Spleen (tissue), 11 donors: Measurements from ENCODE around the gene RBM14. TPM values are rescaled to one million over a fixed set of nuclear protein-coding genes. Genes with fewer than 3 reads are reported as not detected.
A peak's percentile ranks its signal among the peaks of the same experiment; 100 is the strongest.

Experiments
- DNase-seq: peaks from one replicate; pipeline ENCODE4 v3.0.0-alpha.2; 2020
- H3K27ac ChIP-seq, 8 donors: fragments of 200-600 bp; sonication (generic) in 7 of 8; 1 replicate in 4 of 8; 2 replicates in 4 of 8; pipeline versions ENCODE4 v1.5.0 to v1.8.0; 2016 to 2021; ENCODE audit warnings: inconsistent platforms in 4 of 8, mild to moderate bottlenecking in 4 of 8, moderate library complexity in 1 of 8
- H3K27me3 ChIP-seq, 7 donors: fragments of 200-600 bp; sonication (generic) in 6 of 7; replicated peaks in 1 of 7; 1 replicate in 4 of 7; 2 replicates in 3 of 7; pipeline versions ENCODE4 v1.5.0 to v1.8.0; 2016 to 2021; ENCODE audit warnings: inconsistent platforms in 3 of 7, mild to moderate bottlenecking in 1 of 7
- H3K36me3 ChIP-seq, 6 donors: fragments of 200-600 bp; sonication (generic) in 5 of 6; 1 replicate in 4 of 6; 2 replicates in 2 of 6; pipeline versions ENCODE4 v1.5.0 to v1.8.0; 2016 to 2021; ENCODE audit warnings: inconsistent platforms in 2 of 6
- H3K4me1 ChIP-seq, 6 donors: fragments of 200-600 bp; sonication (generic) in 5 of 6; 1 replicate in 3 of 6; 2 replicates in 3 of 6; pipeline versions ENCODE4 v1.5.0 to v1.8.0; 2016 to 2021; ENCODE audit warnings: inconsistent platforms in 3 of 6
- H3K4me3 ChIP-seq, 8 donors: fragments of 200-600 bp; sonication (generic) in 7 of 8; 1 replicate in 4 of 8; 2 replicates in 4 of 8; pipeline versions ENCODE4 v1.5.0 to v1.8.0; 2016 to 2021; ENCODE audit warnings: inconsistent platforms in 4 of 8, mild to moderate bottlenecking in 4 of 8, moderate library complexity in 2 of 8
- H3K9me3 ChIP-seq, 8 donors: fragments of 200-600 bp; sonication (generic) in 7 of 8; 1 replicate in 4 of 8; 2 replicates in 4 of 8; pipeline versions ENCODE4 v1.5.0 to v1.8.0; 2016 to 2021; ENCODE audit warnings: inconsistent platforms in 4 of 8
- POLR2A ChIP-seq, 3 donors: fragments of 450-650 bp; IDR thresholded peaks; one replicate each; pipeline ENCODE4 v1.5.1; 2017; ENCODE audit warnings: antibody characterized with exemption in 3 of 3, mild to moderate bottlenecking in 1 of 3
- POLR2AphosphoS5 ChIP-seq, 3 donors: sonication (generic); formaldehyde crosslinking; IDR thresholded peaks; one replicate each; pipeline ENCODE4 v1.5.1; 2017; ENCODE audit warnings: antibody characterized with exemption in 3 of 3
- WGBS, 5 donors: extraction: QIAGEN DNeasy Blood & Tissue Kit in 3 of 5; methylation state at CpG; one replicate each; pipeline versions ENCODE4 v1.1.5 to v1.1.7; 2013 to 2018; 5-methylcytosine and 5-hydroxymethylcytosine counted together
- intact Hi-C: fragments of 100-400 bp; cut with DNase I; formaldehyde crosslinking; loops from one replicate; pipeline ENCODE4 v1.15.0; 2023; ENCODE audit warnings: low total_unique reads
- polyA plus RNA-seq, 3 donors: library from polyadenylated mRNA; stranded (reverse); fragments of 200-250 nt; gene quantifications; one replicate each; pipeline ENCODE4 v1.2.1, GENCODE V29; 2013
- total RNA-seq, 7 donors: library from RNA; depleted of rRNA in 3 of 7; stranded (reverse); fragments of >200 nt in 3 of 7; fragmentation: NEBNext Ultra II Directional in 4 of 7; extraction: Animal tissue kit (Norgen Biotek cat#: 25700) in 4 of 7; gene quantifications; one replicate each; pipeline versions ENCODE4 v1.1.0 to v1.2.1, GENCODE V29; 2016 to 2021
- TF ChIP-seq, protein P1 (sequence below), 11 experiments: fragments of 200-600 bp in 7 of 11; fragments of 450-650 bp in 4 of 11; sonication (generic) in 4 of 11; IDR thresholded peaks in 8 of 11; conservative IDR thresholded peaks in 3 of 11; 1 replicate in 7 of 11; 2 replicates in 4 of 11; pipeline versions ENCODE4 v1.4.0 to v1.8.0; 2016 to 2021; ENCODE audit warnings: antibody characterized with exemption in 11 of 11, inconsistent platforms in 4 of 11, mild to moderate bottlenecking in 1 of 11
- donor health status: healthy with polysubstance abuse.
- donor health status: DM: no; HTN: no; CAD: no; lungs with moderate emphysema.
- donor health status: DM: no; HTN: no; CAD: no.
- donor health status: Bipolar disorder and iron deficiency.
- donor health status: healthy.
- donor health status: DM: no; HTN: no; CAD: no.
- donor health status: DM: yes; HTN: yes; CAD: no.

The RBM14 gene
- total and polyA plus RNA-seq, 10 donors = 37.7 to 96.6 (median 73.5) TPM

DNA sequence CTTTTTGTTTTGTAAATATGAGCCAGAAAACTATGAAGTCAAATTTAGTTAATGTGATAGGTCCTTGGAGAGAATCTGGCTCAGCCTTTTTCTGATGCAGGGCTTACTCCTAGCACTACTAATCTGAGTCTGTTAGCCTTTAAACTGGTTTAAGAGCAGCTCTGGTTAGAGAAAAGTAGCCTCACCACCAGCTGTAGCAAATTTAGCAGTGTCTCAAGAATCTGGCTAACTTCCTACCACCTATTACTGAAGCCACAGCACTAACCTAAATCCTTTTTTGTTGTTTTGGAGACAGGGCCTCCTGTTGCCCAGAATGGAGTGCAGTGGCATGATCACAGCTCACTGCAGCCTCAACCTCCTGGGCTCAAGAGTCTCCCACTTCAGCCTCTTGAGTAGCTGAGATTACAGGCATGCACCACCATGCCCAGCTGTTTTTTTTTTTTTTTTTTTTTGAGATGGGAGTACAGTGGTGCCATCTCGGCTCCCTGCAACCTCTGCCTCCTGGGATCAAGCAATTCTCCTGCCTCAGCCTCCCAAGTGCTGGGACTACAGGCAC is 47.4 kb downstream of the RBM14 start:
- Histone ChIP-seq H3K36me3 (peaks cover 0 to 98% (median 54%) of the 10 kb centered on the region in 6 donors), H3K27ac (no peak overlapping the region), H3K9me3 (no peaks in the 10 kb centered on the region), H3K4me1 (peaks cover 0 to 67% (median 32%) of the 10 kb centered on the region in 6 donors), H3K4me3 (no peak overlapping the region), H3K27me3 (no peaks in the 10 kb centered on the region)
- TF ChIP-seq, protein P1, sequence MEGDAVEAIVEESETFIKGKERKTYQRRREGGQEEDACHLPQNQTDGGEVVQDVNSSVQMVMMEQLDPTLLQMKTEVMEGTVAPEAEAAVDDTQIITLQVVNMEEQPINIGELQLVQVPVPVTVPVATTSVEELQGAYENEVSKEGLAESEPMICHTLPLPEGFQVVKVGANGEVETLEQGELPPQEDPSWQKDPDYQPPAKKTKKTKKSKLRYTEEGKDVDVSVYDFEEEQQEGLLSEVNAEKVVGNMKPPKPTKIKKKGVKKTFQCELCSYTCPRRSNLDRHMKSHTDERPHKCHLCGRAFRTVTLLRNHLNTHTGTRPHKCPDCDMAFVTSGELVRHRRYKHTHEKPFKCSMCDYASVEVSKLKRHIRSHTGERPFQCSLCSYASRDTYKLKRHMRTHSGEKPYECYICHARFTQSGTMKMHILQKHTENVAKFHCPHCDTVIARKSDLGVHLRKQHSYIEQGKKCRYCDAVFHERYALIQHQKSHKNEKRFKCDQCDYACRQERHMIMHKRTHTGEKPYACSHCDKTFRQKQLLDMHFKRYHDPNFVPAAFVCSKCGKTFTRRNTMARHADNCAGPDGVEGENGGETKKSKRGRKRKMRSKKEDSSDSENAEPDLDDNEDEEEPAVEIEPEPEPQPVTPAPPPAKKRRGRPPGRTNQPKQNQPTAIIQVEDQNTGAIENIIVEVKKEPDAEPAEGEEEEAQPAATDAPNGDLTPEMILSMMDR (IDR thresholded peaks at IDR 0.05 in 8 of 11, conservative IDR thresholded peaks at IDR 0.05 in 3 of 11) = no peak
- TF ChIP-seq POLR2A (IDR thresholded peaks at IDR 0.05) = no peak
- TF ChIP-seq POLR2AphosphoS5 (IDR thresholded peaks at IDR 0.05) = no peak
- DNase-seq = no peak
- intact Hi-C loops = no loop called here
- 84 to 100% (median 92%) methylated on average over 1 of the region's 1 CpG for WGBS, 5 donors

DNA sequence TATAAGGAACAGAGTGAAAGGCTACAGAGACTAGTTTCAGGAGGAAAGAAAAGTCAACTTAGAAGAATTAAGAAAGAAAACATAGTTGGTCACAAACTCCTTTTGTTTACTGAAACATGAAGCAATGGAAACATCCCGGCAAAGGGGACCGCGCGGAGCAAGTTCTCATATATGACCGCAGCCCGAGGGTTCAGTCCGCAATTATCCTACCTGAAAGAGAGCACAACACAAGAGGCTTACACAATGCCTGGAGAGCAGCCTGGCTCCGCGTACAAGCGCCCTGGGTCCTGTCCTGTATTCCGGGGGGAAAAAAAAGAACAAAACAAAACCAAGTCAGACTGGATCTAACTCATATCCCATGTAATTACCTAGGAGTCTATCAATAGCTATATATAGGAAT is 48.9 kb downstream of the RBM14 start:
- intact Hi-C loops = no loop called here
- 93 to 96% (median 95%) methylated on average over 11 of the region's 11 CpGs for WGBS, 5 donors
- H3K4me1 ChIP-seq = peaks cover 0 to 53% (median 19%) of the 10 kb centered on the region in 6 donors
- no peak overlapping the region for H3K27ac ChIP-seq
- TF ChIP-seq, protein P1 (IDR thresholded peaks at IDR 0.05 in 8 of 11, conservative IDR thresholded peaks at IDR 0.05 in 3 of 11) = no peak
- TF ChIP-seq POLR2A (IDR thresholded peaks at IDR 0.05) = no peak
- TF ChIP-seq POLR2AphosphoS5 (IDR thresholded peaks at IDR 0.05) = peak in 1 of 3 donors; percentile 8
- no peaks in the 10 kb centered on the region for H3K9me3 ChIP-seq
- no peak overlapping the region for H3K4me3 ChIP-seq
- no peak for DNase-seq
- peaks cover 0 to 100% (median 56%) of the 10 kb centered on the region in 6 donors for H3K36me3 ChIP-seq
- H3K27me3 ChIP-seq = no peaks in the 10 kb centered on the region

DNA sequence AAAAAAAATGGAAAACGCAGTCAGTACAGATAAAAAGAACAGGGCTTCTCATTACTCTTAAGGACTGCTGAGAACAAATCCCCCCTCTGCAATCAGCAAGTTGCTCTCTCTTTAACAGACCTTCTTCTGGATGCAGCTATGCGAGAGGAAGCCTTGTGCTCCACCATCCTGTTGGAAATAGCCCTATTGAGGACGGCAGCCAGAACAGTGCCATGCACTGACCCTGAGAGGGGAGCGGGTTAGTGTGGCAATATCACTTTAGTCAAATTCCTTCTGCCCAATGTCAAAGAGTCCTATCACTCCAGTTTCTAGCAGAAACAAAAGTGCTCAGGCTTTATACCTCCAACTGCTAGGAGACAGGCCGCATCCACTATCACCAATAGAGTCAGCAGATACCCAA is 54.4 kb downstream of the RBM14 start:
- Histone ChIP-seq H3K36me3 (peaks cover 0 to 57% (median 27%) of the 10 kb centered on the region in 6 donors), H3K9me3 (no peaks in the 10 kb centered on the region), H3K4me1 (peaks cover 19 to 86% (median 33%) of the 10 kb centered on the region in 6 donors), H3K27ac (no peak overlapping the region), H3K27me3 (no peaks in the 10 kb centered on the region), H3K4me3 (no peak overlapping the region)
- intact Hi-C loops = no loop called here
- peak in 1 of 3 donors; percentile 12 for TF ChIP-seq POLR2AphosphoS5 (IDR thresholded peaks at IDR 0.05)
- TF ChIP-seq, protein P1 (IDR thresholded peaks at IDR 0.05 in 8 of 11, conservative IDR thresholded peaks at IDR 0.05 in 3 of 11) = no peak
- TF ChIP-seq POLR2A (IDR thresholded peaks at IDR 0.05) = no peak
- whole genome bisulfite sequencing, 5 donors = 78 to 86% (median 84%) methylated on average over 5 of the region's 5 CpGs
- no peak for DNase-seq

DNA sequence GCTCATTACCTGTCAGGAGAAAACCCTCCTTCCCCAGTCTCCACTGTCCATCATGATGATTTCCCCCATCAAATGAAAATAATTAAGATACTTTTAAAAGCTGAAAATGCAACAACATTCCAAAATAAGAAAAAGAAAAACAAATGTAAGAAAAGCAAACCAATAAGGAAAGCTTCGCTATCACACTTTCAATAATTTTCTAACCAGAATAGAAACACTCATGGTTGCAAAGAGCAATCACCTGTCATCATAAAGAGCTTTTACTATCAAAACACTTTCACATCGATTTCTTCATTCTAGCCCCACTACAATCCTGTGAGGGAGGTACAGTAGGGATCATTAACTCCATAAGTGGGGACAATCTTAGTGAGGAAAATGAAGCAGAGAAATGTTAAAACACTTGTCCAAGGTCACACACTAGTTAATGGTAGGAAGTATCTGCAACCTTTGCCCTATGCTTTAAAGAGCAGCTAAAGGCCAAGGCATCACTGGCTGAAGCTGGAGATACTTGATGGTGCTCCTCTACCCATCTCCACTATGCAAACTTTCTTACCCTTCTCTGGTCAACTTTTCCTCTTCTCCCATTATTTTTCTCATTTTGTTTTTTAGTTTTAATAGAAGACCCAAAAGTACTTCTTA is 58.7 kb downstream of the RBM14 start:
- Histone ChIP-seq H3K4me1 (peaks cover 35 to 83% (median 50%) of the 10 kb centered on the region in 6 donors), H3K27ac (no peak overlapping the region), H3K4me3 (peak overlapping the region in 1 of 8 donors; percentile 81), H3K36me3 (peaks cover 0 to 14% (median 0%) of the 10 kb centered on the region in 6 donors), H3K27me3 (no peaks in the 10 kb centered on the region), H3K9me3 (no peaks in the 10 kb centered on the region)
- TF ChIP-seq POLR2A (IDR thresholded peaks at IDR 0.05) (no peak), POLR2AphosphoS5 (IDR thresholded peaks at IDR 0.05) (no peak)
- TF ChIP-seq, protein P1 (IDR thresholded peaks at IDR 0.05 in 8 of 11, conservative IDR thresholded peaks at IDR 0.05 in 3 of 11) = no peak
- DNase-seq = no peak
- 80 to 89% (median 84%) methylated on average over 2 of the region's 2 CpGs for WGBS, 5 donors
- intact Hi-C loops = loop anchor here (5.0 kb wide), 1 partner anchor 268 kb away; no protein-coding TSS in a partner anchor
